HG03442 (cell line): ENCODE data around the gene CXorf65.

Source experiments
- ATAC-seq: cut with Tn5 transposase; IDR thresholded peaks from one replicate; pipeline ENCODE4 v1.9.1; 2021; ENCODE audit warnings: mild to moderate bottlenecking, moderate library complexity; ENCODE audit not compliant: unreplicated experiment

CXorf65 gene

GRCh38 chrX:71106427-71106826, at the start of gene CXorf65:
Gene CXorf65 (minus strand): TSS chrX:71106740. CDS start chrX:71106556, 184 bp downstream.
- ATAC-seq = no peak

GRCh38 chrX:71154641-71155040, 48.1 kb upstream of the CXorf65 start:
- no peak for ATAC-seq

GRCh38 chrX:71154196-71154595, 47.7 kb upstream of the CXorf65 start:
- no peak for ATAC-seq

GRCh38 chrX:71151366-71151765, 44.8 kb upstream of the CXorf65 start:
- ATAC-seq = no peak

- no peak for ATAC-seq
Observed at GRCh38 chrX:71148278-71148663, 41.7 kb upstream of the CXorf65 start.

GRCh38 chrX:71147496-71148277, 41.1 kb upstream of the CXorf65 start:
- ATAC-seq = no peak

GRCh38 chrX:71144651-71145050, 38.1 kb upstream of the CXorf65 start, which contains the start of gene NLGN3:
Gene NLGN3 (plus strand): TSS chrX:71144841. CDS start chrX:71147750, 2,909 bp downstream.
- no peak for ATAC-seq

- no peak for ATAC-seq
Observed at GRCh38 chrX:71143508-71143907, 37.0 kb upstream of the CXorf65 start.

GRCh38 chrX:71140440-71140839, 33.9 kb upstream of the CXorf65 start:
- ATAC-seq = no peak

- no peak for ATAC-seq
Observed at GRCh38 chrX:71131510-71131909, 25.0 kb upstream of the CXorf65 start.

GRCh38 chrX:71128915-71129765, 22.6 kb upstream of the CXorf65 start:
- peak; percentile 64 for ATAC-seq

GRCh38 chrX:71128166-71128833, 21.8 kb upstream of the CXorf65 start:
- ATAC-seq = no peak

GRCh38 chrX:71118985-71119535, 12.5 kb upstream of the CXorf65 start:
- ATAC-seq = no peak

GRCh38 chrX:71118032-71118984, 11.8 kb upstream of the CXorf65 start, which contains the start of gene MED12:
Gene MED12 (plus strand): TSS chrX:71118596. CDS start chrX:71118755, 159 bp downstream.
- ATAC-seq = peak; percentile 94

GRCh38 chrX:71117358-71117757, 10.8 kb upstream of the CXorf65 start:
- no peak for ATAC-seq

- ATAC-seq = peak; percentile 10
Observed at GRCh38 chrX:71111921-71112431, 5.4 kb upstream of the CXorf65 start.

GRCh38 chrX:71111141-71111843, 4.8 kb upstream of the CXorf65 start, which contains the start of gene IL2RG:
Gene IL2RG (minus strand): TSS chrX:71111577. CDS start chrX:71111539, 38 bp downstream.
- ATAC-seq = peak; percentile 95

GRCh38 chrX:71109051-71109450, 2.5 kb upstream of the CXorf65 start:
- no peak for ATAC-seq
